K562 (cell line): Measurements from ENCODE around the gene TSPAN13. TPM values are rescaled to one million over a fixed set of nuclear protein-coding genes. Genes with fewer than 3 reads are reported as not detected.

Experiments used
- ARNT ChIP-seq, 2 experiments: fragments of 450-650 bp; IDR thresholded peaks; 2 replicates each; pipeline ENCODE4 v1.6.1; 2016; ENCODE audit warnings: mild to moderate bottlenecking in 1 of 2
- ATF7 ChIP-seq: fragments of 450-650 bp; IDR thresholded peaks from 2 replicates; pipeline ENCODE4 v1.7.1; 2014; ENCODE audit warnings: mild to moderate bottlenecking, moderate library complexity
- BRCA1 ChIP-seq, 2 experiments: fragments of 450-650 bp in 1 of 2; sonication (generic) in 1 of 2; formaldehyde crosslinking in 1 of 2; IDR thresholded peaks; 2 replicates each; pipeline versions ENCODE4 v1.5.0 to v1.6.1; 2017 to 2020; ENCODE audit warnings: mild to moderate bottlenecking in 1 of 2, missing genetic modification reagents in 1 of 2
- DNMT1 ChIP-seq: fragments of 450-650 bp; IDR thresholded peaks from 2 replicates; pipeline ENCODE4 v1.6.1; 2016; ENCODE audit warnings: antibody characterized with exemption, mild to moderate bottlenecking
- ELF1 ChIP-seq: fragments of 200-800 bp; sonication (Bioruptor generic); IDR thresholded peaks from 2 replicates; pipeline ENCODE4 v1.6.1; 2016; ENCODE audit warnings: missing genetic modification characterization, missing compliant biosample characterization
- EP300 ChIP-seq: IDR thresholded peaks from 2 replicates; pipeline ENCODE4 v1.6.1; 2012; ENCODE audit warnings: low read length, improper control_type of control experiment
- EZH2 ChIP-seq: IDR thresholded peaks from 2 replicates; pipeline ENCODE4 v1.6.1; 2012; ENCODE audit warnings: low read depth, mild to moderate bottlenecking, inconsistent platforms, low read length, borderline replicate concordance
- HEY1 ChIP-seq: fragments of 250-450 bp; sonication (Bioruptor Pico); IDR thresholded peaks from 2 replicates; pipeline ENCODE4 v1.5.0; 2020; ENCODE audit warnings: mild to moderate bottlenecking, moderate library complexity, borderline replicate concordance
- HNRNPUL1 ChIP-seq: fragments of 200-400 bp; formaldehyde crosslinking; IDR thresholded peaks from 2 replicates; pipeline ENCODE4 v1.6.1; 2017; ENCODE audit warnings: low read length
- KDM5B ChIP-seq: fragments of 200-600 bp; sonication (generic); IDR thresholded peaks from 2 replicates; pipeline ENCODE4 v1.6.1; 2012; ENCODE audit warnings: low read depth, mild to moderate bottlenecking, moderate library complexity, low read length, control low read depth, inconsistent platforms; ENCODE audit not compliant: insufficient replicate concordance
- KLF6 ChIP-seq: fragments of 250-450 bp; sonication (Bioruptor Pico); IDR thresholded peaks from 2 replicates; pipeline ENCODE4 v1.4.0; 2020; ENCODE audit warnings: mild to moderate bottlenecking, moderate library complexity, borderline replicate concordance
- MED1 ChIP-seq: sonication (generic); formaldehyde crosslinking; IDR thresholded peaks from 2 replicates; pipeline ENCODE4 v1.8.1; 2023; ENCODE audit warnings: missing genetic modification reagents, borderline replicate concordance
- TAF7 ChIP-seq: fragments of 450-650 bp; IDR thresholded peaks from 2 replicates; pipeline ENCODE4 v1.6.1; 2016; ENCODE audit warnings: missing genetic modification characterization, missing compliant biosample characterization
- TCFL5 ChIP-seq: fragments of 250-450 bp; sonication (Bioruptor Pico); conservative IDR thresholded peaks from 2 replicates; pipeline ENCODE4 v1.6.1; 2021; ENCODE audit warnings: mild to moderate bottlenecking, moderate library complexity, matching md5 sums
- TOE1 ChIP-seq, 2 experiments: fragments of 450-650 bp in 1 of 2; sonication (generic) in 1 of 2; formaldehyde crosslinking in 1 of 2; IDR thresholded peaks; 2 replicates each; pipeline versions ENCODE4 v1.7.1 to v1.8.0; 2016 to 2022; ENCODE audit warnings: borderline replicate concordance in 2 of 2, mild to moderate bottlenecking in 2 of 2, antibody characterized with exemption in 1 of 2, inconsistent platforms in 1 of 2, low read depth in 1 of 2, missing genetic modification reagents in 1 of 2, moderate library complexity in 1 of 2
- TRIM24 ChIP-seq, 2 experiments: fragments of 450-650 bp; IDR thresholded peaks; 2 replicates each; pipeline ENCODE4 v1.6.1; 2016
- ZNF165 ChIP-seq: fragments of 250-450 bp; sonication (Bioruptor Pico); IDR thresholded peaks from 2 replicates; pipeline ENCODE4 v1.4.0; 2020; ENCODE audit warnings: borderline replicate concordance
- ZNF175 ChIP-seq: fragments of 200-800 bp; sonication (Bioruptor generic); IDR thresholded peaks from 2 replicates; pipeline ENCODE4 v1.6.1; 2016; ENCODE audit warnings: low read depth, mild to moderate bottlenecking, missing genetic modification characterization, missing compliant biosample characterization
- ZNF41 ChIP-seq: fragments of 250-450 bp; sonication (Bioruptor Pico); conservative IDR thresholded peaks from 2 replicates; pipeline ENCODE4 v1.4.0; 2020; ENCODE audit warnings: mild to moderate bottlenecking
- polyA plus RNA-seq, 8 experiments: library from polyadenylated mRNA; depleted of rRNA in 4 of 8; stranded (reverse) in 5 of 8; unstranded in 3 of 8; fragments of >200 nt; fragmentation: Nextera tagmentation in 2 of 8; fragmentation: Illumina TruSeq in 1 of 8; extraction: Ambion mirVana in 2 of 8; extraction: Trizol in 1 of 8; gene quantifications; 2 replicates each; pipeline versions ENCODE4 v1.2.1 to v1.2.3, GENCODE V29; 2011 to 2014; ENCODE audit warnings: inconsistent platforms in 1 of 8, missing spikeins in 1 of 8
- total RNA-seq, 7 experiments: library from RNA; depleted of rRNA in 6 of 7; stranded (reverse); fragments of >200 nt in 6 of 7; fragmentation: Illumina TruSeq in 2 of 7; extraction: Trizol in 2 of 7; gene quantifications; 2 replicates each; pipeline versions ENCODE4 v1.2.1 to v1.2.3, GENCODE V29; 2011 to 2021; ENCODE audit warnings: low replicate concordance in 1 of 7
- TF ChIP-seq, protein P1 (sequence below): fragments of 250-450 bp; sonication (Bioruptor Pico); IDR thresholded peaks from 2 replicates; pipeline ENCODE4 v1.8.0; 2021; ENCODE audit warnings: mild to moderate bottlenecking, moderate library complexity
- TF ChIP-seq, protein P2 (sequence below): sonication (generic); IDR thresholded peaks from 2 replicates; pipeline ENCODE4 v1.6.1; 2016
- TF ChIP-seq, protein P3 (sequence below), 2 experiments: fragments of 250-450 bp in 1 of 2; fragments of 450-650 bp in 1 of 2; sonication (Bioruptor Pico) in 1 of 2; IDR thresholded peaks; 2 replicates each; pipeline versions ENCODE4 v1.6.1 to v1.8.0; 2016 to 2021; ENCODE audit warnings: mild to moderate bottlenecking in 2 of 2, moderate library complexity in 2 of 2, missing compliant biosample characterization in 1 of 2, missing genetic modification characterization in 1 of 2
- TF ChIP-seq, protein P4 (sequence below): fragments of 250-450 bp; sonication (Bioruptor Pico); IDR thresholded peaks from 2 replicates; pipeline ENCODE4 v1.5.0; 2020; ENCODE audit warnings: mild to moderate bottlenecking

The TSPAN13 gene
- total and polyA plus RNA-seq, 9 of the 15 experiments (the other 6 are each of a cell fraction or from before 2014, with no cell fraction given), result 7.8 to 46.3 (median 20.0) TPM

DNA sequence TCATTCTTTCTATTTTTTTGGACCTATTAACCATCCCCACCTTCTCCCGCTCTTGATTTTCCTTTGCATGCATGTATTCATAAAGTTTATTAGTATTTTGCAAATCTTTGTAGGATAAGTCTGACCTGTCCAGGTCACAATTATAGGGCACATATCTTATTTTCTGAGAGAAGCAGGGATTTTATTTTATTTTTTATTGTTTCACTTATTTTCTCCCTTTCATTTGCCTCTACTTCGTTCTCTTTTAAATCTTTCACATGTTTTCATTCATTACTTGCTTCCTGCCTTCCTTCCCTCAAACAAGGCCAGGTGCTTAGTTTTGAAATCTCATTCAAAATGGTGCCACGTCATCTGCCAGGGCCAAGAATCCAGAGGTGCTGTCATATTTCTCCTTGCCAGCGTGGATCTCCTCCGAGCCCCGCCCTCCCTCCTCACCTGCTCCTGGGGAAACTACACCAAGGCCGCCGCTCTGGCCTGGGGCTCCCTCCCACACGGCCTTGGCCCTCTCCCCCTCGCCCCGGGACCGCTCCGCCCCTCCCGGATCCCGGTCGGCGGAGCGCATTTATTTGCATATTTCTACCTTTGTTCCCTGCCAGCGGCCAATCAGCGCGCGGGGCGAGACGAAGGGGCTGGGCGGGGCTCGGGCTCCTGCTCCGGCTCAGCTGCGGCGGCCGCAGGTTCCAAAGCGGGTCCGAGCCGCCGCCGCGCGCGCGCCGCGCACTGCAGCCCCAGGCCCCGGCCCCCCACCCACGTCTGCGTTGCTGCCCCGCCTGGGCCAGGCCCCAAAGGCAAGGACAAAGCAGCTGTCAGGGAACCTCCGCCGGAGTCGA is at the start of gene TSPAN13 (continued):
- TF ChIP-seq BRCA1 (IDR thresholded peaks at IDR 0.05), result no peak
- TF ChIP-seq BRCA1 (CRISPR knock-in tag; IDR thresholded peaks at IDR 0.05), result no peak
- no peak for TF ChIP-seq EZH2
- TF ChIP-seq ZNF41 (CRISPR knock-in tag), result no peak
- TF ChIP-seq, protein P1, sequence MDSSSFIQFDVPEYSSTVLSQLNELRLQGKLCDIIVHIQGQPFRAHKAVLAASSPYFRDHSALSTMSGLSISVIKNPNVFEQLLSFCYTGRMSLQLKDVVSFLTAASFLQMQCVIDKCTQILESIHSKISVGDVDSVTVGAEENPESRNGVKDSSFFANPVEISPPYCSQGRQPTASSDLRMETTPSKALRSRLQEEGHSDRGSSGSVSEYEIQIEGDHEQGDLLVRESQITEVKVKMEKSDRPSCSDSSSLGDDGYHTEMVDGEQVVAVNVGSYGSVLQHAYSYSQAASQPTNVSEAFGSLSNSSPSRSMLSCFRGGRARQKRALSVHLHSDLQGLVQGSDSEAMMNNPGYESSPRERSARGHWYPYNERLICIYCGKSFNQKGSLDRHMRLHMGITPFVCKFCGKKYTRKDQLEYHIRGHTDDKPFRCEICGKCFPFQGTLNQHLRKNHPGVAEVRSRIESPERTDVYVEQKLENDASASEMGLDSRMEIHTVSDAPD, result no peak
- no peak for TF ChIP-seq ZNF175 (CRISPR knock-in tag)
- no peak for TF ChIP-seq TOE1 (IDR thresholded peaks at IDR 0.05; ENCODE audit: borderline replicate concordance)
- TF ChIP-seq TOE1 (CRISPR knock-in tag; IDR thresholded peaks at IDR 0.05; ENCODE audit: borderline replicate concordance, low read depth), result no peak
- TF ChIP-seq HNRNPUL1, result no peak
- TF ChIP-seq HEY1, result no peak
- no peak for TF ChIP-seq EP300
- TF ChIP-seq, protein P2, sequence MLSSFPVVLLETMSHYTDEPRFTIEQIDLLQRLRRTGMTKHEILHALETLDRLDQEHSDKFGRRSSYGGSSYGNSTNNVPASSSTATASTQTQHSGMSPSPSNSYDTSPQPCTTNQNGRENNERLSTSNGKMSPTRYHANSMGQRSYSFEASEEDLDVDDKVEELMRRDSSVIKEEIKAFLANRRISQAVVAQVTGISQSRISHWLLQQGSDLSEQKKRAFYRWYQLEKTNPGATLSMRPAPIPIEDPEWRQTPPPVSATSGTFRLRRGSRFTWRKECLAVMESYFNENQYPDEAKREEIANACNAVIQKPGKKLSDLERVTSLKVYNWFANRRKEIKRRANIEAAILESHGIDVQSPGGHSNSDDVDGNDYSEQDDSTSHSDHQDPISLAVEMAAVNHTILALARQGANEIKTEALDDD, result no peak
- TF ChIP-seq ELF1 (tag), result no peak
- TF ChIP-seq, protein P3, sequence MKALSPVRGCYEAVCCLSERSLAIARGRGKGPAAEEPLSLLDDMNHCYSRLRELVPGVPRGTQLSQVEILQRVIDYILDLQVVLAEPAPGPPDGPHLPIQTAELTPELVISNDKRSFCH (CRISPR knock-in tag; IDR thresholded peaks at IDR 0.05), result no peak
- TF ChIP-seq, protein P3 (tag; IDR thresholded peaks at IDR 0.05), result no peak
- TF ChIP-seq, protein P4, sequence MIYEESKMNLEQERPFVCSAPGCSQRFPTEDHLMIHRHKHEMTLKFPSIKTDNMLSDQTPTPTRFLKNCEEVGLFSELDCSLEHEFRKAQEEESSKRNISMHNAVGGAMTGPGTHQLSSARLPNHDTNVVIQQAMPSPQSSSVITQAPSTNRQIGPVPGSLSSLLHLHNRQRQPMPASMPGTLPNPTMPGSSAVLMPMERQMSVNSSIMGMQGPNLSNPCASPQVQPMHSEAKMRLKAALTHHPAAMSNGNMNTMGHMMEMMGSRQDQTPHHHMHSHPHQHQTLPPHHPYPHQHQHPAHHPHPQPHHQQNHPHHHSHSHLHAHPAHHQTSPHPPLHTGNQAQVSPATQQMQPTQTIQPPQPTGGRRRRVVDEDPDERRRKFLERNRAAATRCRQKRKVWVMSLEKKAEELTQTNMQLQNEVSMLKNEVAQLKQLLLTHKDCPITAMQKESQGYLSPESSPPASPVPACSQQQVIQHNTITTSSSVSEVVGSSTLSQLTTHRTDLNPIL (CRISPR knock-in tag), result no peak
- no peak for TF ChIP-seq ARNT (IDR thresholded peaks at IDR 0.05)
- TF ChIP-seq ATF7, result peak; percentile 63; the same call in 1 of the 2 replicates
- TF ChIP-seq ZNF165 (CRISPR knock-in tag), result no peak
- TF ChIP-seq DNMT1, result no peak
- TF ChIP-seq KLF6 (CRISPR knock-in tag), result no peak
- no peak for TF ChIP-seq MED1
- no peak for TF ChIP-seq TCFL5 (CRISPR knock-in tag)
- peak in 1 of 2 experiments; percentile 22; a peak in 1 of 4 replicates for TF ChIP-seq TRIM24 (IDR thresholded peaks at IDR 0.05)
- TF ChIP-seq TAF7, result no peak
- no peak for TF ChIP-seq KDM5B
